Keratinocyte (primary cell): ENCODE results near the gene TLX2. TPM values are rescaled to one million over a fixed set of nuclear protein-coding genes. Genes with fewer than 3 reads are reported as not detected.
"Not testable (repeated sequence)": the region's sequence is repeated elsewhere in the genome, so short reads cannot be mapped to it uniquely, and the experiment has no call there.

Experiments used
- DNase-seq: peaks from one replicate; pipeline ENCODE4 v3.0.0-alpha.2; 2011; ENCODE audit warnings: low read depth, missing footprints, low spot score
- FAIRE-seq: peaks from 2 replicates; lab custom pipeline; 2011; peaks lifted over from hg19 to GRCh38; lab: Jason Lieb, UNC
- H2AFZ ChIP-seq: 2 replicates; pipeline ENCODE4 v1.6.0; 2012; ENCODE audit warnings: low read length, control low read depth, inconsistent platforms; ENCODE audit not compliant: control insufficient read depth
- H3K27ac ChIP-seq: 2 replicates; pipeline ENCODE4 v1.5.1; 2011; ENCODE audit warnings: low read length; ENCODE audit not compliant: control insufficient read depth, insufficient read depth
- H3K27me3 ChIP-seq: 3 replicates; pipeline ENCODE4 v1.6.0; 2011; ENCODE audit warnings: low read length; ENCODE audit not compliant: control insufficient read depth, insufficient read depth; ENCODE audit errors: extremely low read depth
- H3K36me3 ChIP-seq, 2 experiments: 2 replicates in 1 of 2; 3 replicates in 1 of 2; pipeline ENCODE4 v1.5.1; 2011; ENCODE audit warnings: low read length in 2 of 2, mild to moderate bottlenecking in 1 of 2; ENCODE audit not compliant: control insufficient read depth in 2 of 2, insufficient read depth in 2 of 2; ENCODE audit errors: extremely low read depth in 1 of 2
- H3K4me1 ChIP-seq: 3 replicates; pipeline ENCODE4 v1.5.1; 2011; ENCODE audit warnings: low read length; ENCODE audit not compliant: control insufficient read depth, insufficient read depth; ENCODE audit errors: extremely low read depth
- H3K4me2 ChIP-seq: 3 replicates; pipeline ENCODE4 v1.6.0; 2011; ENCODE audit warnings: low read depth, low read length; ENCODE audit not compliant: control insufficient read depth, insufficient read depth; ENCODE audit errors: extremely low read depth
- H3K4me3 ChIP-seq, 3 experiments: fragments of 200-600 bp in 1 of 3; sonication (generic) in 1 of 3; 2 replicates in 2 of 3; 3 replicates in 1 of 3; pipeline ENCODE4 v1.5.1; 2011 to 2016; ENCODE audit warnings: low read length in 3 of 3, mild to moderate bottlenecking in 3 of 3, control low read depth in 2 of 3, inconsistent platforms in 1 of 3, low read depth in 1 of 3, mixed read lengths in 1 of 3, mixed run types in 1 of 3, moderate library complexity in 1 of 3; ENCODE audit not compliant: control insufficient read depth in 2 of 3, insufficient read depth in 2 of 3; ENCODE audit errors: extremely low read depth in 1 of 3
- H3K79me2 ChIP-seq: 2 replicates; pipeline ENCODE4 v1.6.0; 2012; ENCODE audit warnings: low read length; ENCODE audit not compliant: control insufficient read depth, insufficient read depth
- H3K9ac ChIP-seq: 3 replicates; pipeline ENCODE4 v1.6.0; 2011; ENCODE audit warnings: low read length; ENCODE audit not compliant: control insufficient read depth, insufficient read depth; ENCODE audit errors: extremely low read depth
- H3K9me1 ChIP-seq: 3 replicates; pipeline ENCODE4 v1.6.0; 2011; ENCODE audit warnings: low read length; ENCODE audit not compliant: control insufficient read depth, insufficient read depth; ENCODE audit errors: extremely low read depth
- H3K9me3 ChIP-seq: 2 replicates; pipeline ENCODE4 v1.5.1; 2012; ENCODE audit warnings: low read depth, low read length; ENCODE audit not compliant: control insufficient read depth
- H4K20me1 ChIP-seq: 3 replicates; pipeline ENCODE4 v1.6.0; 2011; ENCODE audit warnings: low read length; ENCODE audit not compliant: control insufficient read depth, insufficient read depth; ENCODE audit errors: extremely low read depth
- CTCF ChIP-seq, 3 experiments: IDR thresholded peaks in 1 of 3; conservative IDR thresholded peaks in 1 of 3; optimal IDR thresholded peaks in 1 of 3; 2 replicates in 2 of 3; 3 replicates in 1 of 3; pipeline versions ENCODE3 to v1.5.1; 2011; ENCODE audit warnings: low read length in 3 of 3, mild to moderate bottlenecking in 3 of 3, moderate library complexity in 2 of 3, control low read depth in 1 of 3, inconsistent platforms in 1 of 3; ENCODE audit not compliant: insufficient read depth in 2 of 3; ENCODE audit errors: extremely low read depth in 1 of 3
- EZH2 ChIP-seq: IDR thresholded peaks from one replicate; pipeline ENCODE4 v1.6.1; 2012; ENCODE audit warnings: inconsistent platforms, mild to moderate bottlenecking, low read length, moderate library complexity
- dilution Hi-C: fragments of 300-500 bp; cut with MboI; formaldehyde crosslinking; loops from one replicate; pipeline ENCODE4 v1.7.0; 2020; ENCODE audit warnings: low sequenced_read_pairs; ENCODE audit not compliant: extremely low pct_ligation_motif_present
- polyA plus RNA-seq, 5 experiments: library from polyadenylated mRNA; depleted of rRNA in 3 of 5; stranded (reverse) in 3 of 5; stranded (forward) in 1 of 5; unstranded in 1 of 5; fragments of >200 nt; gene quantifications; 1 replicate in 1 of 5; 2 replicates in 3 of 5; 3 replicates in 1 of 5; pipeline versions ENCODE4 v1.2.1 to v1.2.3, GENCODE V29; 2011 to 2012; ENCODE audit warnings: missing spikeins in 2 of 5, low read depth in 1 of 5, low replicate concordance in 1 of 5

TLX2 gene
- polyA plus RNA-seq, 1 donor (not counting 4 experiments of a cell fraction or from before 2014, with no cell fraction given) = not detected

GRCh38 chr2:74560591-74560990 is 46.3 kb downstream of the TLX2 start:
- Histone ChIP-seq H3K4me2 (peak overlapping the region; percentile 49), H3K79me2 (no peaks in the 10 kb centered on the region), H2AFZ (peak overlapping the region; percentile 85), H3K27ac (no peak overlapping the region), H3K27me3 (no peaks in the 10 kb centered on the region), H3K9me1 (no peaks in the 10 kb centered on the region), H3K9ac (no peak overlapping the region), H3K9me3 (no peaks in the 10 kb centered on the region), H4K20me1 (no peaks in the 10 kb centered on the region), H3K36me3 (no peaks in the 10 kb centered on the region), H3K4me3 (no peak overlapping the region), H3K4me1 (peaks cover 33% of the 10 kb centered on the region)
- FAIRE-seq (peak; percentile 95), DNase-seq (peak; percentile 68)
- dilution Hi-C loops = no loop called here
- TF ChIP-seq CTCF (optimal IDR thresholded peaks at IDR 0.05 in 1 of 3, IDR thresholded peaks at IDR 0.05 in 1 of 3, conservative IDR thresholded peaks at IDR 0.05 in 1 of 3; ENCODE audit: extremely low read depth in 1 of 3, insufficient read depth in 2 of 3, low read length in 3 of 3) (no peak), EZH2 (no peak)

DNA sequence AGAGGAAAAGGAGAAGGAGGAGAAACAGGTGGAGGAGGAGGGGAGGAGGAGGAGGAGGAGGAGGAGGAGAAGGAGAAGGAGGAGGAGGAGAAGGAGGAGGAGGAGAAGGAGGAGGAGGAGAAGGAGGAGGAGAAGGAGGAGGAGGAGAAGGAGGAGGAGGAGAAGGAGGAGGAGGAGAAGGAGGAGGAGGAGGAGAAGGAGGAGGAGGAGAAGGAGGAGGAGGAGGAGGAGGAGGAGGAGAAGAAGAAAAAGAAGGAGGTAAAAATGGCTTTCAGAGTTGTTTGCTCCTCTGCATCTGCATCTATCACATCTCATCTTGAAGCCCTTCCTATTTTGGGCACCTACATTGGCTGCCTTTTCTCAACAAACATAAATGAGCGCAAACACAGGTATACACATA is 46.8 kb downstream of the TLX2 start:
- H3K9me1 ChIP-seq, H2AFZ ChIP-seq, H3K27ac ChIP-seq, H3K79me2 ChIP-seq, H3K36me3 ChIP-seq, dilution Hi-C loops, H3K9me3 ChIP-seq, H4K20me1 ChIP-seq, H3K9ac ChIP-seq, DNase-seq, H3K4me3 ChIP-seq, FAIRE-seq, H3K27me3 ChIP-seq, H3K4me2 ChIP-seq: not testable (repeated sequence)
- H3K4me1 ChIP-seq = peaks cover 33% of the 10 kb centered on the region

DNA sequence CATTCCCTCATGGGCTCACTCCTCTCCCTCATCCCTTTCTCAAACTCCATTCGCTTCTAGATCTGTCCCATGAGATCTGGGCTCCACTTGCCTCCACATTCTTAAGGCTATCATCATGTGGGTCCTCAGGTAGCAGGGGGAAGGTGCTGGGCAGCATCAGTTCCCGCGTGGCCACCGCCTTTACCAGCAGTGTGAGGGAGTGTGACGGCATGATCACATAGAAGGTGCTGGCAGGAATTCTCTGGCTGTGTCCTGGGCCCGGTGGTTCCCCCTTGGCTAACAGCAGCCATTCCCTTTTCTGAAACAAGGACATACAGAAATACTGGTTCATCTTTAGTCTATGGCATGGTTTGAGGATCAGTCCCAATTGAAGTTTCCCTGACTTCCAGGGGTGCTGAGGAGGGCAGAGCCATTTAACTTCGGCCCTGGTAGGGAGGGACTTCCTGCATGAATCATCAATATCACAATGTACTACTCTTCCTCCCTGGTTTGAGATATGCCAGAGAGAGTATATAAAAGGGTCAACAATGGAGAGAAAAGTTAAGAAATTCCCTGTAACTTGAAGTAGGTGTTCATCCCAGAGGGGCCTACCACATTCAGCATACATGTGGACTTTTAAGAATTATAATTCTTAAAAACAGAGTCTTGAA is 48.0 kb downstream of the TLX2 start:
- Histone ChIP-seq H3K36me3 (no peaks in the 10 kb centered on the region), H3K4me3 (no peak overlapping the region), H3K9me1 (no peaks in the 10 kb centered on the region), H3K4me1 (peaks cover 41% of the 10 kb centered on the region), H3K9me3 (no peaks in the 10 kb centered on the region), H3K79me2 (no peaks in the 10 kb centered on the region), H2AFZ (no peak overlapping the region), H3K9ac (no peak overlapping the region), H3K4me2 (no peak overlapping the region), H4K20me1 (no peaks in the 10 kb centered on the region), H3K27me3 (no peaks in the 10 kb centered on the region), H3K27ac (no peak overlapping the region)
- TF ChIP-seq CTCF (optimal IDR thresholded peaks at IDR 0.05 in 1 of 3, IDR thresholded peaks at IDR 0.05 in 1 of 3, conservative IDR thresholded peaks at IDR 0.05 in 1 of 3; ENCODE audit: extremely low read depth in 1 of 3, insufficient read depth in 2 of 3, low read length in 3 of 3) (no peak), EZH2 (no peak)
- FAIRE-seq = no peak
- no peak for DNase-seq
- dilution Hi-C loops = no loop called here
